IMR-90 (cell line): Measurements from ENCODE around the gene LFNG. TPM values are rescaled to one million over a fixed set of nuclear protein-coding genes. Genes with fewer than 3 reads are reported as not detected.

Experiments used
- BHLHE40 ChIP-seq: fragments of 150-350 bp; IDR thresholded peaks from 2 replicates; pipeline ENCODE4 v1.6.1; 2016; ENCODE audit warnings: mild to moderate bottlenecking, low read depth, low read length
- MAFK ChIP-seq: IDR thresholded peaks from 2 replicates; pipeline ENCODE4 v1.6.1; 2012; ENCODE audit warnings: low read depth, low read length, improper control_type of control experiment
- MAZ ChIP-seq: IDR thresholded peaks from 2 replicates; pipeline ENCODE4 v1.6.1; 2012; ENCODE audit warnings: low read depth, mild to moderate bottlenecking, low read length, improper control_type of control experiment, moderate library complexity, borderline replicate concordance
- POLR2A ChIP-seq: IDR thresholded peaks from 2 replicates; pipeline ENCODE4 v1.6.1; 2012; ENCODE audit warnings: mild to moderate bottlenecking, low read depth, low read length
- RAD21 ChIP-seq: IDR thresholded peaks from 2 replicates; pipeline ENCODE4 v1.6.1; 2012; ENCODE audit warnings: low read length, improper control_type of control experiment
- USF2 ChIP-seq: fragments of 150-350 bp; IDR thresholded peaks from 2 replicates; pipeline ENCODE4 v1.6.1; 2017; ENCODE audit warnings: mild to moderate bottlenecking, antibody characterized with exemption, low read length, low read depth
- polyA plus RNA-seq, 3 experiments: library from polyadenylated mRNA; depleted of rRNA; stranded (reverse); fragments of >200 nt; gene quantifications; 2 replicates each; pipeline ENCODE4 v1.2.3, GENCODE V29; 2012; ENCODE audit warnings: low replicate concordance in 1 of 3
- total RNA-seq: library from RNA; depleted of rRNA; stranded (reverse); fragments of >200 nt; gene quantifications from 2 replicates; pipeline ENCODE4 v1.2.3, GENCODE V29; 2012

LFNG gene
- total and polyA plus RNA-seq, 2 of the 4 experiments (the other 2 are of a cell fraction): 1.8 to 5.1 TPM

- TF ChIP-seq USF2 (no peak), POLR2A (no peak), RAD21 (no peak), BHLHE40 (no peak), MAFK (no peak), MAZ (no peak)
Measured at GRCh38 chr7:2527505-2528467, 8.2 kb downstream of the LFNG start (continued).
